Testis (tissue), 2 donors: ENCODE measurements around the gene RSPH1.

Experiments used
- POLR2A ChIP-seq: fragments of 450-650 bp; IDR thresholded peaks from one replicate; pipeline ENCODE4 v1.6.1; 2017; ENCODE audit warnings: antibody characterized with exemption, mild to moderate bottlenecking, moderate library complexity
- TF ChIP-seq, protein P1 (sequence below), 3 experiments: fragments of 450-650 bp in 2 of 3; fragments of 200-600 bp in 1 of 3; sonication (generic) in 1 of 3; IDR thresholded peaks; one replicate each; pipeline ENCODE4 v1.5.1; 2016 to 2019; ENCODE audit warnings: antibody characterized with exemption in 3 of 3, mild to moderate bottlenecking in 2 of 3, moderate library complexity in 1 of 3

DNA sequence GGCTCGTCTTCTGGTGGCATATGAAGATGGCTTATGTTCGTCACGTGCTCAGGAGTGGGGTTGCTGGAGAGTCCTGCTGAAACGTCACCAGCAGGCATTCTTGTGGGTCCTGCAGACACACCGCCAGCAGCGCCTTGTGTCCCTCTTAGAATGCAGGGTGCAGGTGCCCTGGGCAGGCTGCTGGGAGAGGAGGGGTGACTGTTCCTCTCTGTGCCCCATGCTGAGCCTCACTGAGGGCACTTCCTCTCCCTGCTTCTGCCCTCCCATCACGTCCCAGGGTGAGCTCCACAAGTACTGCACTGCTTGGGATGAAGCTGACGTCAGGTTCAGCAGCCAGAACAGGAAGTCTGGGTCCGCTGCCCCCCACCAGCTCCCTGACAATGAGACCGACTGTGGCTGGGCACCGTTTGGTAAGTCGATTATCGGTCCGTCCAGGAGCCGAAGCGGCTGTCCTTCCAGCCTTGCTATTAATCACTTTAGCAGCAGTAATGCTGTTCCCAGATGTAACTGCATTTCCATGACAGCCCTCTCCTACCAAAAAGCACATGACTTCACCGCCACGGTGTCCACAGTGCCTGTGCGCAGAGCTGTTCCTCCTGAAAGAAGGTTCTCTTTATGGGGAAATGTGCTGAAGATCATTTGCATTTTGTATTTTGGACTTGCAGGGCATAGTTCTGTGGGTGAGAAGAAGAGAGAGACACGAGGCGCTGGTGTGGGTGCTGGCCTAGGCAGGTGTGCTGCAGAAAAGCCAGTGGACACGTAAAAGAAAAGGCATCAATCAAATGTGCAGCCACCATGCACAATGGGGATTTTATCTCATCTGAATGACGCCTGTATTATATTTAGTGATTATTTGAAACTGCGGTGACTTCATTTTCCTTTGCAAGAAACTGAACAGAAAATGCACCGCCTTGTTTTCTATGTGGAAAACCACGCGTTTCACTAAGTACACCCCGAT, 38.7 kb upstream of the RSPH1 start:
- TF ChIP-seq POLR2A = no peak
- TF ChIP-seq, protein P1, sequence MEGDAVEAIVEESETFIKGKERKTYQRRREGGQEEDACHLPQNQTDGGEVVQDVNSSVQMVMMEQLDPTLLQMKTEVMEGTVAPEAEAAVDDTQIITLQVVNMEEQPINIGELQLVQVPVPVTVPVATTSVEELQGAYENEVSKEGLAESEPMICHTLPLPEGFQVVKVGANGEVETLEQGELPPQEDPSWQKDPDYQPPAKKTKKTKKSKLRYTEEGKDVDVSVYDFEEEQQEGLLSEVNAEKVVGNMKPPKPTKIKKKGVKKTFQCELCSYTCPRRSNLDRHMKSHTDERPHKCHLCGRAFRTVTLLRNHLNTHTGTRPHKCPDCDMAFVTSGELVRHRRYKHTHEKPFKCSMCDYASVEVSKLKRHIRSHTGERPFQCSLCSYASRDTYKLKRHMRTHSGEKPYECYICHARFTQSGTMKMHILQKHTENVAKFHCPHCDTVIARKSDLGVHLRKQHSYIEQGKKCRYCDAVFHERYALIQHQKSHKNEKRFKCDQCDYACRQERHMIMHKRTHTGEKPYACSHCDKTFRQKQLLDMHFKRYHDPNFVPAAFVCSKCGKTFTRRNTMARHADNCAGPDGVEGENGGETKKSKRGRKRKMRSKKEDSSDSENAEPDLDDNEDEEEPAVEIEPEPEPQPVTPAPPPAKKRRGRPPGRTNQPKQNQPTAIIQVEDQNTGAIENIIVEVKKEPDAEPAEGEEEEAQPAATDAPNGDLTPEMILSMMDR (IDR thresholded peaks at IDR 0.05) = no peak
